HepG2 (cell line): ENCODE data around the gene ZNF526. TPM values are rescaled to one million over a fixed set of nuclear protein-coding genes. Genes with fewer than 3 reads are reported as not detected.

Source experiments
- ATRX ChIP-seq: sonication (generic); formaldehyde crosslinking; IDR thresholded peaks from 2 replicates; pipeline ENCODE4 v1.4.0; 2020; ENCODE audit warnings: missing genetic modification reagents, borderline replicate concordance
- CBX2 ChIP-seq, 2 experiments: fragments of 200-600 bp in 1 of 2; sonication (generic); formaldehyde crosslinking in 1 of 2; IDR thresholded peaks; 2 replicates each; pipeline versions ENCODE4 v1.7.0 to v1.8.1; 2018 to 2022; ENCODE audit warnings: low read depth in 2 of 2, low read length in 1 of 2, mild to moderate bottlenecking in 1 of 2, missing genetic modification reagents in 1 of 2
- CTCF ChIP-seq: sonication (generic); formaldehyde crosslinking; IDR thresholded peaks from 2 replicates; pipeline ENCODE4 v1.5.0; 2020; ENCODE audit warnings: mild to moderate bottlenecking, missing genetic modification reagents, moderate library complexity
- HOXD1 ChIP-seq: sonication (generic); formaldehyde crosslinking; IDR thresholded peaks from 2 replicates; pipeline ENCODE4 v1.5.0; 2020; ENCODE audit warnings: missing genetic modification reagents
- KLF15 ChIP-seq: sonication (generic); formaldehyde crosslinking; IDR thresholded peaks from 2 replicates; pipeline ENCODE4 v1.8.1; 2023; ENCODE audit warnings: borderline replicate concordance, mild to moderate bottlenecking, inconsistent platforms, missing genetic modification reagents, mixed read lengths
- MAFG ChIP-seq: sonication (generic); formaldehyde crosslinking; IDR thresholded peaks from 2 replicates; pipeline ENCODE4 v1.5.1; 2020; ENCODE audit warnings: mild to moderate bottlenecking, missing genetic modification reagents
- NCOA2 ChIP-seq: sonication (generic); formaldehyde crosslinking; IDR thresholded peaks from 2 replicates; pipeline ENCODE4 v1.8.0; 2022; ENCODE audit warnings: inconsistent platforms
- NFIB ChIP-seq: sonication (generic); formaldehyde crosslinking; IDR thresholded peaks from 2 replicates; pipeline ENCODE4 v1.9.0; 2021; ENCODE audit warnings: missing genetic modification reagents, mild to moderate bottlenecking, borderline replicate concordance
- RFX1 ChIP-seq: fragments of 450-650 bp; IDR thresholded peaks from 2 replicates; pipeline ENCODE4 v1.6.1; 2017
- SMAD1 ChIP-seq: sonication (generic); formaldehyde crosslinking; IDR thresholded peaks from 2 replicates; pipeline ENCODE4 v1.4.0; 2020; ENCODE audit warnings: missing genetic modification reagents, low read depth, mild to moderate bottlenecking, borderline replicate concordance
- SMARCE1 ChIP-seq: fragments of 450-650 bp; IDR thresholded peaks from 2 replicates; pipeline ENCODE4 v1.6.1; 2017; ENCODE audit warnings: borderline replicate concordance
- ZBTB33 ChIP-seq: sonication (generic); formaldehyde crosslinking; IDR thresholded peaks from 2 replicates; pipeline ENCODE4 v1.4.0; 2020; ENCODE audit warnings: missing genetic modification reagents
- ZNF232 ChIP-seq: sonication (generic); formaldehyde crosslinking; IDR thresholded peaks from 2 replicates; pipeline ENCODE4 v1.4.0; 2020; ENCODE audit warnings: missing genetic modification reagents, borderline replicate concordance
- ZNF430 ChIP-seq: sonication (generic); formaldehyde crosslinking; IDR thresholded peaks from 2 replicates; pipeline ENCODE4 v1.9.0; 2021; ENCODE audit warnings: mild to moderate bottlenecking, missing genetic modification reagents
- ZNF441 ChIP-seq: sonication (generic); formaldehyde crosslinking; IDR thresholded peaks from 2 replicates; pipeline ENCODE4 v1.7.0; 2021; ENCODE audit warnings: missing genetic modification reagents, borderline replicate concordance
- ZNF496 ChIP-seq: sonication (generic); formaldehyde crosslinking; IDR thresholded peaks from 2 replicates; pipeline ENCODE4 v1.8.1; 2023; ENCODE audit warnings: mild to moderate bottlenecking, moderate library complexity, missing genetic modification reagents; ENCODE audit not compliant: insufficient replicate concordance
- ZNF678 ChIP-seq: sonication (generic); formaldehyde crosslinking; IDR thresholded peaks from 2 replicates; pipeline ENCODE4 v1.4.0; 2020; ENCODE audit warnings: mild to moderate bottlenecking, missing genetic modification reagents
- polyA plus RNA-seq, 8 experiments: library from polyadenylated mRNA; depleted of rRNA in 3 of 8; stranded (reverse) in 7 of 8; unstranded in 1 of 8; fragments of >200 nt; fragmentation: Illumina TruSeq in 4 of 8; extraction: Trizol in 4 of 8; gene quantifications; 2 replicates each; pipeline versions ENCODE4 v1.2.1 to v1.2.3, GENCODE V29; 2011 to 2016; ENCODE audit warnings: low read depth in 4 of 8, missing spikeins in 1 of 8, mixed read lengths in 1 of 8; ENCODE audit not compliant: insufficient read depth in 1 of 8
- total RNA-seq, 5 experiments: library from RNA; depleted of rRNA; stranded (reverse); fragments of >200 nt; fragmentation: Illumina TruSeq; extraction: Trizol; gene quantifications; 2 replicates each; pipeline ENCODE4 v1.2.3, GENCODE V29; 2016; ENCODE audit warnings: low read depth in 1 of 5
- TF ChIP-seq, protein P1 (sequence below): sonication (generic); formaldehyde crosslinking; IDR thresholded peaks from 2 replicates; pipeline ENCODE4 v1.4.0; 2020; ENCODE audit warnings: mild to moderate bottlenecking, missing genetic modification reagents
- TF ChIP-seq, protein P2 (sequence below): sonication (generic); formaldehyde crosslinking; IDR thresholded peaks from 2 replicates; pipeline ENCODE4 v1.4.0; 2020; ENCODE audit warnings: mild to moderate bottlenecking, missing genetic modification reagents
- TF ChIP-seq, protein P3 (sequence below): sonication (generic); formaldehyde crosslinking; IDR thresholded peaks from 2 replicates; pipeline ENCODE4 v1.4.0; 2020; ENCODE audit warnings: missing genetic modification reagents

The ZNF526 gene
- total and polyA plus RNA-seq, 2 of the 13 experiments (the other 11 are each of a cell fraction or from before 2014, with no cell fraction given), result 3.3 to 8.4 TPM

DNA sequence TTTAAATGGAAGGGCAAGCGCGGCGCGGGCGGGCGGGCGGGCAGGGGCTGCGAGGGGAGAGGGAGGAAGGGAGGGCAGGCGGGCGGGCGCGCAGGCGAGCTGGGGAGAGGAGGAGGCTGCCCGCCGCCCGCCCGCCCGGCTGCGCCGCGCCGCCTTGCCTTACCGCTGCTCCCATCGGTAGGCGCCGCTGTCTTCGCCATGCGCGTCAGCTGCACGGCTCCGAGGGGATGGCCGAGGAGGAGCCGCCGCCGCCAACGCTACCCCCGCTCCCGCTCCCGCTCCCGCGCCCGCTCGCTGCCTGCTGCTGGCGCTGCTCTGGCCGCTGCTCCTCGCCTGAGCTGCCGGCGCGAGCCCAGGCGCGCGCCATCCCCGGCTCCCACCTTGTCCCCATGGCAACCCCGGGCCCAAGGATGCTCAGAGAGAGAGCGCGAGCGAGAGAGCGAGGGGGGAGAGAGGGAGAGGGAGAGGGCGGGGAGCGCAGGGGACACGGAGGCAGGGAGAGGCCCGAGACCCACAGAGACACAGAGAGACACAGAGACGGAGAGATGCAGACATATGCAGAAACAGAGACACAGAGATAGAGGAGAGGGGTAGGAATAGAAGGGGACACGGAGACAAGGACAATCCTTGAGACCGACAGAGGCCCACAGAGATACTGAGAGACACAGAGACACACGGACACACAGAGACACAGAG lies 43.0 kb upstream of the ZNF526 start (continued):
- TF ChIP-seq ZBTB33 (0 out of 2 replicates have a peak, but pooled peaks have one; percentile 42), RFX1 (no peak), ZNF441 (no peak), SMAD1 (no peak), ZNF232 (CRISPR knock-in tag) (no peak), ZNF430 (CRISPR knock-in tag) (no peak), SMARCE1 (no peak), NFIB (CRISPR knock-in tag) (no peak), HOXD1 (CRISPR knock-in tag) (no peak), ZNF678 (CRISPR knock-in tag) (no peak), CTCF (peak; percentile 61), KLF15 (CRISPR knock-in tag) (no peak), ATRX (no peak), CBX2 (IDR thresholded peaks at IDR 0.05; ENCODE audit: low read depth, low read length) (no peak), CBX2 (CRISPR knock-in tag; IDR thresholded peaks at IDR 0.05; ENCODE audit: low read depth) (no peak), MAFG (CRISPR knock-in tag) (no peak), ZNF496 (no peak), NCOA2 (no peak)
- TF ChIP-seq, protein P1, sequence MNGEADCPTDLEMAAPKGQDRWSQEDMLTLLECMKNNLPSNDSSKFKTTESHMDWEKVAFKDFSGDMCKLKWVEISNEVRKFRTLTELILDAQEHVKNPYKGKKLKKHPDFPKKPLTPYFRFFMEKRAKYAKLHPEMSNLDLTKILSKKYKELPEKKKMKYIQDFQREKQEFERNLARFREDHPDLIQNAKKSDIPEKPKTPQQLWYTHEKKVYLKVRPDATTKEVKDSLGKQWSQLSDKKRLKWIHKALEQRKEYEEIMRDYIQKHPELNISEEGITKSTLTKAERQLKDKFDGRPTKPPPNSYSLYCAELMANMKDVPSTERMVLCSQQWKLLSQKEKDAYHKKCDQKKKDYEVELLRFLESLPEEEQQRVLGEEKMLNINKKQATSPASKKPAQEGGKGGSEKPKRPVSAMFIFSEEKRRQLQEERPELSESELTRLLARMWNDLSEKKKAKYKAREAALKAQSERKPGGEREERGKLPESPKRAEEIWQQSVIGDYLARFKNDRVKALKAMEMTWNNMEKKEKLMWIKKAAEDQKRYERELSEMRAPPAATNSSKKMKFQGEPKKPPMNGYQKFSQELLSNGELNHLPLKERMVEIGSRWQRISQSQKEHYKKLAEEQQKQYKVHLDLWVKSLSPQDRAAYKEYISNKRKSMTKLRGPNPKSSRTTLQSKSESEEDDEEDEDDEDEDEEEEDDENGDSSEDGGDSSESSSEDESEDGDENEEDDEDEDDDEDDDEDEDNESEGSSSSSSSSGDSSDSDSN (CRISPR knock-in tag), result peak; percentile 76; the same call in 1 of the 2 replicates
- TF ChIP-seq, protein P2, sequence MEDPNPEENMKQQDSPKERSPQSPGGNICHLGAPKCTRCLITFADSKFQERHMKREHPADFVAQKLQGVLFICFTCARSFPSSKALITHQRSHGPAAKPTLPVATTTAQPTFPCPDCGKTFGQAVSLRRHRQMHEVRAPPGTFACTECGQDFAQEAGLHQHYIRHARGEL (CRISPR knock-in tag), result no peak
- TF ChIP-seq, protein P3, sequence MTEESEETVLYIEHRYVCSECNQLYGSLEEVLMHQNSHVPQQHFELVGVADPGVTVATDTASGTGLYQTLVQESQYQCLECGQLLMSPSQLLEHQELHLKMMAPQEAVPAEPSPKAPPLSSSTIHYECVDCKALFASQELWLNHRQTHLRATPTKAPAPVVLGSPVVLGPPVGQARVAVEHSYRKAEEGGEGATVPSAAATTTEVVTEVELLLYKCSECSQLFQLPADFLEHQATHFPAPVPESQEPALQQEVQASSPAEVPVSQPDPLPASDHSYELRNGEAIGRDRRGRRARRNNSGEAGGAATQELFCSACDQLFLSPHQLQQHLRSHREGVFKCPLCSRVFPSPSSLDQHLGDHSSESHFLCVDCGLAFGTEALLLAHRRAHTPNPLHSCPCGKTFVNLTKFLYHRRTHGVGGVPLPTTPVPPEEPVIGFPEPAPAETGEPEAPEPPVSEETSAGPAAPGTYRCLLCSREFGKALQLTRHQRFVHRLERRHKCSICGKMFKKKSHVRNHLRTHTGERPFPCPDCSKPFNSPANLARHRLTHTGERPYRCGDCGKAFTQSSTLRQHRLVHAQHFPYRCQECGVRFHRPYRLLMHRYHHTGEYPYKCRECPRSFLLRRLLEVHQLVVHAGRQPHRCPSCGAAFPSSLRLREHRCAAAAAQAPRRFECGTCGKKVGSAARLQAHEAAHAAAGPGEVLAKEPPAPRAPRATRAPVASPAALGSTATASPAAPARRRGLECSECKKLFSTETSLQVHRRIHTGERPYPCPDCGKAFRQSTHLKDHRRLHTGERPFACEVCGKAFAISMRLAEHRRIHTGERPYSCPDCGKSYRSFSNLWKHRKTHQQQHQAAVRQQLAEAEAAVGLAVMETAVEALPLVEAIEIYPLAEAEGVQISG, result 0 out of 2 replicates have a peak, but pooled peaks have one; percentile 17
